Aorta (tissue), 5 donors: ENCODE data around the gene RNF182. TPM values are rescaled to one million over a fixed set of nuclear protein-coding genes. Genes with fewer than 3 reads are reported as not detected.
"Not testable (repeated sequence)": the region's sequence is repeated elsewhere in the genome, so short reads cannot be mapped to it uniquely, and the experiment has no call there.

Experiments used
- ATAC-seq: fragments of 200-7000 bp; cut with Tn5 transposase; one replicate; pipeline ENCODE4 v1.9.1; 2022; ENCODE audit warnings: moderate library complexity; ENCODE audit not compliant: low FRiP score
- DNase-seq, 2 donors: peaks; one replicate each; pipeline ENCODE4 v3.0.0-alpha.2; 2020
- H3K27ac ChIP-seq, 2 donors: one replicate each; pipeline ENCODE4 v1.5.1; 2013; ENCODE audit warnings: low read length in 2 of 2, mild to moderate bottlenecking in 2 of 2, moderate library complexity in 2 of 2, control low read depth in 1 of 2, inconsistent platforms in 1 of 2, low read depth in 1 of 2
- H3K27me3 ChIP-seq, 2 donors: one replicate each; pipeline ENCODE4 v1.6.1; 2013; ENCODE audit warnings: control low read depth in 1 of 2, low read length in 1 of 2, mild to moderate bottlenecking in 1 of 2, moderate library complexity in 1 of 2; ENCODE audit not compliant: insufficient read depth in 2 of 2, control insufficient read depth in 1 of 2
- H3K36me3 ChIP-seq, 2 donors: one replicate each; pipeline ENCODE4 v1.6.1; 2013; ENCODE audit warnings: control low read depth in 1 of 2, low read length in 1 of 2, mild to moderate bottlenecking in 1 of 2; ENCODE audit not compliant: insufficient read depth in 2 of 2, control insufficient read depth in 1 of 2
- H3K4me1 ChIP-seq, 2 donors: one replicate each; pipeline ENCODE4 v1.6.1; 2013; ENCODE audit warnings: low read length in 2 of 2, control low read depth in 1 of 2, mild to moderate bottlenecking in 1 of 2, moderate library complexity in 1 of 2; ENCODE audit not compliant: insufficient read depth in 2 of 2, control insufficient read depth in 1 of 2
- H3K4me3 ChIP-seq, 2 donors: one replicate each; pipeline ENCODE4 v1.5.1; 2013; ENCODE audit warnings: low read length in 2 of 2, control low read depth in 1 of 2, mild to moderate bottlenecking in 1 of 2
- H3K9me3 ChIP-seq: one replicate; pipeline ENCODE4 v1.6.1; 2013; ENCODE audit warnings: mild to moderate bottlenecking, low read length; ENCODE audit not compliant: control insufficient read depth
- WGBS, 2 donors: extraction: QIAGEN DNeasy Blood & Tissue Kit; methylation state at CpG; one replicate each; pipeline ENCODE4 v1.1.7; 2013; 5-methylcytosine and 5-hydroxymethylcytosine counted together
- intact Hi-C, 2 donors: fragments of 100-400 bp; cut with DNase I; formaldehyde crosslinking; loops; one replicate each; pipeline versions ENCODE4 v1.14.2 to v1.15.0; 2022
- polyA plus RNA-seq, 2 donors: library from polyadenylated mRNA; stranded (reverse); fragments of 200-250 nt; gene quantifications; one replicate each; pipeline ENCODE4 v1.2.3, GENCODE V29; 2013
- total RNA-seq, 2 donors: library from RNA; stranded (reverse); fragmentation: NEBNext Ultra II Directional; extraction: Animal tissue kit (Norgen Biotek cat#: 25700); gene quantifications; one replicate each; pipeline ENCODE4 v1.2.1, GENCODE V29; 2021
- donor health status: healthy with polysubstance abuse.
- donor health status: Bipolar disorder and iron deficiency.
- donor health status: DM: no; HTN: no; CAD: no.
- donor health status: DM: no; HTN: no; CAD: no.
- donor health status: DM: yes; HTN: yes; CAD: no.

RNF182 gene
- total and polyA plus RNA-seq, 4 donors, result 0.13 to 0.60 (median 0.36) TPM; not detected in 1

DNA sequence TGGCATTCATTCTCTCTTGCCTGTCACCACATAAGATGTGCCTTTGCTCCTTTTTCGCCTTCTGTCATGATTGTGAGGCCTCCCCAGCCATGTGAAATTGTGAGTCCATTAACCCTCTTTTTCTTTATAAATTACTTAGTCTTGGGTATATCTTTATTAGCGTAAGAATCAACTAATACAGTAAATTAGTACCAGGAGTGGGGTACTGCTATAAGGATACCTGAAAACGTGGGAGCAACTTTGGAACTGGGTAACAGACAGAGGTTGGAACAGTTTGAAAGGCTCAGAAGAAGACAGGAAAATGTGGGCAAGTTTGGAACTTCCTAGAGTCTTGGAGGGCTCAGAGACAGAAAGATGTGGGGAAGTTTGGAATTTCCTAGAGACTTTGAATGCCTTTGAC is 46.6 kb downstream of the RNF182 start:
- no peaks in the 10 kb centered on the region for H3K27me3 ChIP-seq
- intact Hi-C loops, result no loop called here
- ATAC-seq, result no peak

GRCh38 chr6:13972602-13973001 is 47.9 kb downstream of the RNF182 start:
- 80 to 85% methylated on average over 3 of the region's 3 CpGs for WGBS, 2 donors
- intact Hi-C loops, DNase-seq, H3K4me1 ChIP-seq, H3K27me3 ChIP-seq, H3K4me3 ChIP-seq, ATAC-seq, H3K36me3 ChIP-seq, H3K27ac ChIP-seq, H3K9me3 ChIP-seq: not testable (repeated sequence)

More for the DNA sequence above, 46.6 kb downstream of the RNF182 start:
- peaks cover 11% of the 10 kb centered on the region for H3K9me3 ChIP-seq
- H3K4me3 ChIP-seq, result no peak overlapping the region
- H3K36me3 ChIP-seq, result no peaks in the 10 kb centered on the region
- DNase-seq, result no peak
- H3K4me1 ChIP-seq, result no peaks in the 10 kb centered on the region
- WGBS, 2 donors, result 79 to 80% methylated on average over 3 of the region's 3 CpGs
- no peak overlapping the region for H3K27ac ChIP-seq

- DNase-seq, H3K4me1 ChIP-seq, H3K9me3 ChIP-seq, H3K27me3 ChIP-seq, H3K4me3 ChIP-seq, H3K27ac ChIP-seq, intact Hi-C loops, H3K36me3 ChIP-seq, ATAC-seq: not testable (repeated sequence)
- WGBS, 2 donors, result 91 to 93% methylated on average over 3 of the region's 3 CpGs
Observed at GRCh38 chr6:13973422-13973821, 48.7 kb downstream of the RNF182 start.

DNA sequence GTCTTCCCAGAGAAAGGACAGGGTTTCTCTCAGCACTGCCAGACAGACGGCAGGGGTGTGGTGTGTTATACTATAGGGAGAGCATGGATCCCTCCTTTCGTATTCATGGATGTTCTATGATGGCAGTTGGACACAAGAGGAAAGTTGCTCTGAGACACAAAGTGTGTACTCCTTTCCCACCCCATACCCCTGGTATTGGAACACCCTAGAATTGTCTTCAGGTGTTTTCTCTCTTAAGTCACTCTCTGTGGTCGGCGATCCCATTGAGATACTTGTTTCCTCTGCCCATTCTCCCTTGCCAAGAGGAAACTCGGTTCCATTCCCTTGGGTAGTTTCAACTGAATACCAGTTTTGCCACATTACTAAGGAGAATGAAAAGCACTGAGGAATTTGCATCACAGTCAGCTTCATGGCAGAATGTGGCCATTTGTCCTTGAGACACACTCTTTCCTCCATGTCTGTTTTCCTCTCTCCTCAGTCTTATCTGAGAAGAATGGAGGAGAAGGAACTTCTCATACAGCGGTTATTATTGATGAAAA is 53.4 kb downstream of the RNF182 start:
- H3K27me3 ChIP-seq, result no peaks in the 10 kb centered on the region
- H3K27ac ChIP-seq, result no peak overlapping the region
- WGBS, 2 donors, result 89 to 94% methylated on average over 6 of the region's 6 CpGs
- no peaks in the 10 kb centered on the region for H3K4me1 ChIP-seq
- H3K36me3 ChIP-seq, result no peaks in the 10 kb centered on the region
- intact Hi-C loops, result no loop called here
- ATAC-seq, result no peak
- H3K4me3 ChIP-seq, result no peak overlapping the region
- no peak for DNase-seq
- peaks cover 2% of the 10 kb centered on the region for H3K9me3 ChIP-seq

DNA sequence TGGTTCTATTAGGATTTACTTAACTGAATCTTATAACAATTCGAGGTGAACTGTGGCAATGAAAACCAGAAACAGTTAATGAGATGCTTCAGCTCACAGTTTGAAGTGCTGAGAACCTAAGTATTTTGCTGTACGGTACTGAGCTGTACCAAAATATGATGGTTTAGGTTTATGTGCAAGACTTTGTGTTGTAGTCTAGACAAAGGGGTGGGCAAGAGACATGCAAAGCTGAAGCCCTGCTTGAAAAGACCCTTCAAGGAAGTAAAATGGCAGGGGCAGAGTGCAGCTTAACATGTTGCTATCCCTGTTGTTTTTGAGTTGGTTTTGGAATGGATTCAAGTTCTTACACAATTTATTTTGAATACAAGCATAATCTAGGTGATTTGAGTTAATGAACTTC is 54.0 kb downstream of the RNF182 start:
- no peak overlapping the region for H3K4me3 ChIP-seq
- DNase-seq (no peak), ATAC-seq (no peak)
- H3K4me1 ChIP-seq, result no peaks in the 10 kb centered on the region
- intact Hi-C loops, result no loop called here
- H3K36me3 ChIP-seq, result no peaks in the 10 kb centered on the region
- H3K27ac ChIP-seq, result no peak overlapping the region
- no peaks in the 10 kb centered on the region for H3K27me3 ChIP-seq
- peaks cover 1% of the 10 kb centered on the region for H3K9me3 ChIP-seq
- 63 to 67% methylated on average over 2 of the region's 2 CpGs for WGBS, 2 donors

- no peak overlapping the region for H3K4me3 ChIP-seq
- WGBS, 2 donors, result 75 to 76% methylated on average over 9 of the region's 9 CpGs
- ATAC-seq, result no peak
Observed at GRCh38 chr6:13979284-13980171, 54.8 kb downstream of the RNF182 start.

GRCh38 chr6:13980534-13980933 is 55.8 kb downstream of the RNF182 start:
- no peak overlapping the region for H3K4me3 ChIP-seq
- no peaks in the 10 kb centered on the region for H3K9me3 ChIP-seq
- 64 to 78% methylated on average over 4 of the region's 4 CpGs for WGBS, 2 donors
- intact Hi-C loops, result no loop called here
- ATAC-seq (no peak), DNase-seq (no peak)
- H3K27me3 ChIP-seq, result no peaks in the 10 kb centered on the region
- no peak overlapping the region for H3K27ac ChIP-seq
- H3K4me1 ChIP-seq, result no peaks in the 10 kb centered on the region
- H3K36me3 ChIP-seq, result no peaks in the 10 kb centered on the region

More at GRCh38 chr6:13979284-13980171, 54.8 kb downstream of the RNF182 start:
- no peak for DNase-seq
- intact Hi-C loops, result no loop called here
- Histone ChIP-seq H3K4me1 (no peaks in the 10 kb centered on the region), H3K27me3 (no peaks in the 10 kb centered on the region), H3K9me3 (no peaks in the 10 kb centered on the region), H3K36me3 (no peaks in the 10 kb centered on the region), H3K27ac (no peak overlapping the region)

DNA sequence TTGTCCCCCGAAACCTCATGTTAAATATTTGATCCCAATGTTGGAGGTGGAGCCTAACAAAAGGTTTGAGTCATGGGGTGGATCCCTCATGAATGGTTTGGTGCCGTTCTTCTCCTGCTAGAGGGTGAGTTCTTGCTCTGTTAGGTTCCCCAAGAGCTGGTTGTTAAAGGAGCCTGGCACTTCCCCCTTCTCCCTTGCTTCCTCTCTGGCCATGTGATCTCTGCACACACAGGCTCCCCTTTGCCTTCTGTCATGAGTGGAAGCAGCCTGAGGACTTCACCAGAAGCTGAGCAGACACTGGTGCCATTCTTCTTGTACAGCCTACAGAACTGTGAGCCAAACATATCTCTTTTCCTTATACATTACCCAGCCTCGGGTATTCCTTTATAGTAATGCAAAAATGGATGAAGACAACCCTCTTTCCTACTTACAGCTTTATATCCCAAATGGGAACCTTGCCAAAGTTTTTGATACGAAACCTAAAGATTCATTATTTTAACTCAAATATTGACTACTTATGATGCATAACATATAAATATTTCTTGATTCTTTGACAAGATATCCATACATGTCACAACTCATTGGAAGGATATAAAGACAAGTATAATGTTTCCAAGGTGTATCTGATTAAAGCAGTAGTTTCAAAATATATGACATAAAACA is 61.0 kb downstream of the RNF182 start:
- H3K36me3 ChIP-seq, result no peaks in the 10 kb centered on the region
- intact Hi-C loops, result no loop called here
- 77 to 80% methylated on average over 4 of the region's 4 CpGs for WGBS, 2 donors
- no peaks in the 10 kb centered on the region for H3K9me3 ChIP-seq
- no peaks in the 10 kb centered on the region for H3K27me3 ChIP-seq
- no peak overlapping the region for H3K27ac ChIP-seq
- no peaks in the 10 kb centered on the region for H3K4me1 ChIP-seq
- DNase-seq, result peak in 1 of 2 donors; percentile 48
- no peak overlapping the region for H3K4me3 ChIP-seq
- no peak for ATAC-seq
